Fibroblast of villous mesenchyme (primary cell): Measurements from ENCODE around the gene CCSER2. TPM values are rescaled to one million over a fixed set of nuclear protein-coding genes. Genes with fewer than 3 reads are reported as not detected.

Experiments used
- DNase-seq: peaks from one replicate; pipeline ENCODE4 v3.0.0-alpha.2; 2010; ENCODE audit warnings: low read depth
- H3K4me3 ChIP-seq: 2 replicates; pipeline ENCODE4 v1.5.1; 2011; ENCODE audit warnings: low read depth, mild to moderate bottlenecking, low read length
- total RNA-seq: library from RNA; depleted of rRNA; stranded (reverse); fragments of >200 nt; gene quantifications from 2 replicates; pipeline ENCODE4 v1.2.3, GENCODE V29; 2012
- TF ChIP-seq, protein P1 (sequence below): IDR thresholded peaks from 2 replicates; pipeline ENCODE4 v1.5.1; 2012; ENCODE audit warnings: low read depth, mild to moderate bottlenecking, low read length; ENCODE audit not compliant: insufficient read depth

CCSER2 gene
- total RNA-seq, 1 donor: 48.4 TPM

DNA sequence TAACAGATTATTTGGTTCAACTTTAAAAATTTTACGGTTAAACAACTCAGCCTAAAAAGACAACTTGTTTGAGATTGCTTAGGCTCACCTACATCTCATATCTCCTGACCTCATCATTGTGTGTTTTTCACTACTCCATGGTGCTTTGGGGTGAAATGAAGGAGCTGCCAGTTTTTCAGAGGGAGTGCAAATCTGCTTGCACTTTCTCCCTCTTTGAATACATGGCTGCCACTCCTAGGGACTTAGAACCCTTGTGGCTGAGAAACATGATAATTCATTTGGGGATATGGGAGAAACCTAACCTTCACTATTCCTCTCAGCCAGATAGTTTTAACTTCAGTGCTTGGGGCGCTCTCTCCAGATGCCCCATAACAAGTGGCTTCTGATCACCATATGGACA, 2.7 kb downstream of the CCSER2 start:
- TF ChIP-seq, protein P1, sequence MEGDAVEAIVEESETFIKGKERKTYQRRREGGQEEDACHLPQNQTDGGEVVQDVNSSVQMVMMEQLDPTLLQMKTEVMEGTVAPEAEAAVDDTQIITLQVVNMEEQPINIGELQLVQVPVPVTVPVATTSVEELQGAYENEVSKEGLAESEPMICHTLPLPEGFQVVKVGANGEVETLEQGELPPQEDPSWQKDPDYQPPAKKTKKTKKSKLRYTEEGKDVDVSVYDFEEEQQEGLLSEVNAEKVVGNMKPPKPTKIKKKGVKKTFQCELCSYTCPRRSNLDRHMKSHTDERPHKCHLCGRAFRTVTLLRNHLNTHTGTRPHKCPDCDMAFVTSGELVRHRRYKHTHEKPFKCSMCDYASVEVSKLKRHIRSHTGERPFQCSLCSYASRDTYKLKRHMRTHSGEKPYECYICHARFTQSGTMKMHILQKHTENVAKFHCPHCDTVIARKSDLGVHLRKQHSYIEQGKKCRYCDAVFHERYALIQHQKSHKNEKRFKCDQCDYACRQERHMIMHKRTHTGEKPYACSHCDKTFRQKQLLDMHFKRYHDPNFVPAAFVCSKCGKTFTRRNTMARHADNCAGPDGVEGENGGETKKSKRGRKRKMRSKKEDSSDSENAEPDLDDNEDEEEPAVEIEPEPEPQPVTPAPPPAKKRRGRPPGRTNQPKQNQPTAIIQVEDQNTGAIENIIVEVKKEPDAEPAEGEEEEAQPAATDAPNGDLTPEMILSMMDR: no peak
- no peak for DNase-seq
- H3K4me3 ChIP-seq: no peak overlapping the region

- TF ChIP-seq, protein P1: no peak
- no peak overlapping the region for H3K4me3 ChIP-seq
- DNase-seq: peak; percentile 10
Measured at GRCh38 chr10:84333864-84334451, 5.6 kb downstream of the CCSER2 start.

DNA sequence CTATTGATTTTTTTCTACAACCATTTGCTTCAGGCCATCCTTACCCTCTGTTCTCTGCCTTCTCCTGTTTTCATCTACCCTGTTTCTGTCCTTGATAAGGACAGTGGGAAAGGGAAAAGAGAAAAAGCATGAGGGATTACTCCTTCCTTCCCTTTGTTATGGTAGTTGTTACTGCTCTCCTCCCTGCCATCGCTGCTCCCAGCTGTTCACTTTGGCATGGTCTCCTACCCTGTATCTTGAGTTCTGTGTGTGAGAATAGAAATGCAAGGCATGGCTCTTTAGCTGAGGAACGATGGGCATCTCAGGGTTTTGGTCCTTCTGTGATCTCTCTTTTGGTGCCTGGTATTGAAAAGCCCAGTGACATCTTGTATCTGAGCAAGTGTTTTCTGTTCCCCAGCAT, 6.4 kb downstream of the CCSER2 start:
- no peak for DNase-seq
- TF ChIP-seq, protein P1: no peak
- no peak overlapping the region for H3K4me3 ChIP-seq

DNA sequence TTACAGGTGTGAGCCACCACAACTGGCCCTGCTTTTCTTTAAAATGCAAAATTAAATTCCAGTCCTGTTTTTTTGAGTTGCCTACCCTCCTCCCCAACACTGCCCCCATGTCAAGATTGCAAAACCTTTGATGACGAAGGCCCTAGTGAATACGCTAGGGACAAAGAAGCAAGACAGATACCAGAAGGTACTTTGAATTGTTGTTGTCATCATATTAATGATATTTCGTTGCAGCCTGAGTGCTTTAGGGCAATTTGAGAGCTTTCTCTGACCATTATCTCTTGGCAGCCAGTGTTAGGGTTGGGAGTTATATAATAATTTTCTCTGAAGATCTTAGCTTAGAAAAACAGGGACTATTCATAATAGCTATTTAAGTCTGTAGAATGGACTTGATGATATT, 7.1 kb downstream of the CCSER2 start:
- DNase-seq: peak; percentile 69
- TF ChIP-seq, protein P1: no peak
- no peak overlapping the region for H3K4me3 ChIP-seq

GRCh38 chr10:84336406-84337090, 8.2 kb downstream of the CCSER2 start:
- no peak overlapping the region for H3K4me3 ChIP-seq
- TF ChIP-seq, protein P1: no peak
- no peak for DNase-seq

- TF ChIP-seq, protein P1: no peak
- DNase-seq: peak; percentile 65
- no peak overlapping the region for H3K4me3 ChIP-seq
Measured at GRCh38 chr10:84337199-84337598, 8.8 kb downstream of the CCSER2 start.

DNA sequence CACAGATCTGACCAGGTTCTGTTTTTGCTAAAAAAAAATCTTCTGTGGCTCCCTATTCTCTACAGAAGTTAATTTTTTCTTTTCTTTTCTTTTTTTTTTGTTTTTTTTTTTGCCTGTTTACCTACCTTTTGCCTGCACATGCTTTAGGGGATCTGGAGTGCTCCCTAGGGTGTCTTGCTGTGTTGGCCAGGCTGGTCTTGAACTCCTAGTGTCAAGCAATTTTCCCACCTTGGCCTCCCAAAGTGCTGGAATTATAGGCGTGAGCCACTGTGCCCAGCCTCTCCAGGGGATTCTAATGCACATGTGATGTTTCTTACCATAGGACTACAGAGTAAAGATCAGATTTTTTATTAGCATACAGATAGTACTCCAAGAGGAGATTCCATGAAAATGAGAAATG, 10.6 kb downstream of the CCSER2 start:
- TF ChIP-seq, protein P1: no peak
- no peak for DNase-seq
- no peak overlapping the region for H3K4me3 ChIP-seq
